GM12878 (cell line): Measurements from ENCODE around the gene ATG10. TPM values are rescaled to one million over a fixed set of nuclear protein-coding genes. Genes with fewer than 3 reads are reported as not detected.
"Not testable (repeated sequence)": the region's sequence is repeated elsewhere in the genome, so short reads cannot be mapped to it uniquely, and the experiment has no call there.

Experiments used
- ATAC-seq: fragments of 200-7000 bp; cut with Tn5 transposase; 3 replicates; pipeline ENCODE4 v1.9.1; 2020; ENCODE audit warnings: mild to moderate bottlenecking, moderate library complexity
- BruUV-seq: library from RNA; stranded (reverse); fragments of 400-500 nt; replicated peaks from 2 replicates; lab custom pipeline; 2021; lab: Mats Ljungman, UMichigan
- CTCF ChIA-PET: fragments of 300-600 bp; sonication (Branson Sonifier 250); formaldehyde crosslinking; extraction: SDS; loops from one replicate; lab custom pipeline; 2021; ENCODE audit warnings: inconsistent platforms; lab: Yijun Ruan, JAX
- POLR2A ChIA-PET: fragments of 350-600 bp; formaldehyde crosslinking; extraction: SDS; loops from one replicate; lab custom pipeline; 2021; ENCODE audit warnings: inconsistent platforms; lab: Charles Lee
- RAD21 ChIA-PET: fragments of 300-600 bp; sonication (Branson Sonifier 250); formaldehyde crosslinking; loops from one replicate; lab custom pipeline; 2023; ENCODE audit warnings: antibody characterized with exemption; ENCODE audit not compliant: unreplicated experiment; lab: Charles Lee
- SMC1A ChIA-PET: fragments of 300-600 bp; sonication (Branson Sonifier 250); formaldehyde crosslinking; loops from one replicate; lab custom pipeline; 2023; ENCODE audit not compliant: unreplicated experiment, uncharacterized antibody; lab: Charles Lee
- DNase-seq: peaks from one replicate; pipeline ENCODE4 v3.0.0-alpha.2; 2011; ENCODE audit warnings: low read depth, low spot score
- FAIRE-seq: peaks from 3 replicates; lab custom pipeline; 2011; peaks lifted over from hg19 to GRCh38; lab: Jason Lieb, UNC
- H2AFZ ChIP-seq: 2 replicates; pipeline ENCODE4 v1.6.0; 2011; ENCODE audit warnings: low read depth, low read length, control low read depth; ENCODE audit not compliant: control insufficient read depth
- H3K27ac ChIP-seq: 2 replicates; pipeline ENCODE4 v1.5.1; 2011; ENCODE audit warnings: control low read depth; ENCODE audit not compliant: control insufficient read depth, insufficient read depth
- H3K27me3 ChIP-seq, 2 experiments: replicated peaks in 1 of 2; 2 replicates each; pipeline versions ENCODE4 v1.6.0 to v1.6.1; 2011; ENCODE audit warnings: low read length in 1 of 2; ENCODE audit not compliant: control insufficient read depth in 2 of 2, insufficient read depth in 2 of 2
- H3K36me3 ChIP-seq, 2 experiments: 2 replicates each; pipeline ENCODE4 v1.5.1; 2011; ENCODE audit warnings: low read length in 1 of 2; ENCODE audit not compliant: control insufficient read depth in 2 of 2, insufficient read depth in 2 of 2
- H3K4me1 ChIP-seq: 2 replicates; pipeline ENCODE4 v1.6.1; 2011; ENCODE audit warnings: mild to moderate bottlenecking, low read length, moderate library complexity, mixed read lengths; ENCODE audit not compliant: control insufficient read depth, insufficient read depth
- H3K4me2 ChIP-seq: 2 replicates; pipeline ENCODE4 v1.6.0; 2011; ENCODE audit warnings: control low read depth; ENCODE audit not compliant: control insufficient read depth, insufficient read depth
- H3K4me3 ChIP-seq: fragments of 200-600 bp; sonication (generic); 2 replicates; pipeline ENCODE4 v1.5.1; 2016
- H3K79me2 ChIP-seq: 2 replicates; pipeline ENCODE4 v1.6.0; 2011; ENCODE audit warnings: low read length; ENCODE audit not compliant: control insufficient read depth, insufficient read depth
- H3K9ac ChIP-seq: 2 replicates; pipeline ENCODE4 v1.8.0; 2011; ENCODE audit warnings: low read length, control low read depth, mixed read lengths; ENCODE audit not compliant: control insufficient read depth, insufficient read depth
- H3K9me3 ChIP-seq: replicated peaks from 3 replicates; pipeline ENCODE4 v1.5.1; 2011; ENCODE audit warnings: mild to moderate bottlenecking, low read length; ENCODE audit not compliant: control insufficient read depth, insufficient read depth
- H4K20me1 ChIP-seq: 2 replicates; pipeline ENCODE4 v1.6.0; 2011; ENCODE audit not compliant: control insufficient read depth, insufficient read depth
- BACH1 ChIP-seq: fragments of 450-650 bp; IDR thresholded peaks from 2 replicates; pipeline ENCODE4 v1.6.1; 2017; ENCODE audit warnings: mild to moderate bottlenecking, borderline replicate concordance
- BCLAF1 ChIP-seq: fragments of 450-650 bp; IDR thresholded peaks from 2 replicates; pipeline ENCODE4 v1.6.1; 2017; ENCODE audit warnings: antibody characterized with exemption, mild to moderate bottlenecking, moderate library complexity
- HSF1 ChIP-seq: fragments of 150-350 bp; IDR thresholded peaks from 2 replicates; pipeline ENCODE4 v1.6.1; 2014; ENCODE audit warnings: mild to moderate bottlenecking, low read depth, low read length
- WGBS: methylation state at CpG from one replicate; pipeline ENCODE4 v1.1.6; 2016; ENCODE audit warnings: low lambda C conversion rate; ENCODE audit not compliant: insufficient replicate concordance, insufficient coverage; ENCODE audit errors: missing lambda C conversion rate; 5-methylcytosine and 5-hydroxymethylcytosine counted together
- in situ Hi-C: fragments of 300-500 bp; cut with MboI; formaldehyde crosslinking; loops from 9 replicates; pipeline ENCODE4 v1.14.3; 2018; ENCODE audit warnings: mixed read lengths
- intact Hi-C: fragments of 100-400 bp; cut with micrococcal nuclease; formaldehyde crosslinking; loops from one replicate; pipeline ENCODE4 v1.14.2; 2022; ENCODE audit not compliant: unreplicated experiment
- polyA plus RNA-seq, 11 experiments: library from polyadenylated mRNA; depleted of rRNA in 4 of 11; unstranded in 6 of 11; stranded (reverse) in 5 of 11; fragments of >200 nt; fragmentation: Nextera tagmentation in 4 of 11; fragmentation: Illumina TruSeq in 1 of 11; extraction: Ambion mirVana in 4 of 11; extraction: Trizol in 1 of 11; gene quantifications; 1 replicate in 1 of 11; 2 replicates in 10 of 11; pipeline versions ENCODE4 v1.2.1 to v1.2.3, GENCODE V29; 2011 to 2016; ENCODE audit warnings: inconsistent platforms in 2 of 11, missing spikeins in 2 of 11, low read depth in 1 of 11
- total RNA-seq, 4 experiments: library from RNA; depleted of rRNA in 3 of 4; stranded (reverse); fragments of >200 nt in 3 of 4; fragmentation: Illumina TruSeq in 1 of 4; extraction: Trizol in 1 of 4; gene quantifications; 2 replicates each; pipeline versions ENCODE4 v1.2.1 to v1.2.3, GENCODE V29; 2013 to 2021

Gene ATG10
- total and polyA plus RNA-seq, 10 of the 15 experiments (the other 5 are each of a cell fraction or from before 2014, with no cell fraction given): 3.8 to 14.4 (median 6.5) TPM

DNA sequence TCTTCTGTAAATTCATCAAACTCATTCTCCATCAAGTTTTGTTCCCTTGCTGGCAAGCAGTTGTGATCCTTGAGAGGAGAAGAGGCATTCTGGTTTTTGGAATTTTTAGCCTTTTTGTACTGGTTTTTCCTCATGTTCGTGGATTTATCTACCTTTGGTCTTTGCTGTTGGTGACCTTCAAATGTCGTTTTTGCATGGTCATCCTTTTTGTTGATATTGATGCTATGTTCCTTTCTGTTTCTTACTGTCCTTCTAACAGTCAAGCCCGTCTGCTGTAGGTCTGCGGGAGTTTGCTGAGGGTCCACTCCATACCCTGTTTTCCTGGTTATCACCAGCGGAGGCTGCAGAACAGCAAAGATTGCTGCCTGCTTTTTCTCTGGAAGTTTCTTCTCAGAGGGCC is 165.4 kb downstream of the ATG10 start:
- H3K79me2 ChIP-seq: no peaks in the 10 kb centered on the region
- POLR2A ChIA-PET: no interaction called here
- H3K4me2 ChIP-seq: no peak overlapping the region
- in situ Hi-C loops: no loop called here
- 89% methylated on average over 5 of the region's 5 CpGs for WGBS
- H3K27ac ChIP-seq: no peak overlapping the region
- CTCF ChIA-PET: interaction anchor here (0.6 to 1.9 kb wide), 2 partner anchors 28 to 121 kb away, joined by 3 to 4 read pairs; no protein-coding TSS in a partner anchor
- no peak overlapping the region for H3K9ac ChIP-seq
- no peak for DNase-seq
- no peak for TF ChIP-seq BCLAF1
- TF ChIP-seq HSF1: no peak
- no peak for TF ChIP-seq BACH1
- H4K20me1 ChIP-seq: no peaks in the 10 kb centered on the region
- H3K9me3 ChIP-seq: no peaks in the 10 kb centered on the region; the same call in 2 of the 3 replicates
- intact Hi-C loops: no loop called here
- H3K4me1 ChIP-seq: no peaks in the 10 kb centered on the region
- no TSS peak for BruUV-seq
- FAIRE-seq: no peak
- SMC1A ChIA-PET: interaction anchor here (1.7 kb wide), 1 partner anchor 31 kb away, joined by 3 read pairs; no protein-coding TSS in a partner anchor
- ATAC-seq: no peak
- RAD21 ChIA-PET: no interaction called here
- H3K4me3 ChIP-seq: no peak overlapping the region
- H3K36me3 ChIP-seq: no peaks in the 10 kb centered on the region
- H3K27me3 ChIP-seq: no peaks in the 10 kb centered on the region
- no peak overlapping the region for H2AFZ ChIP-seq

GRCh38 chr5:82139837-82140236 is 168.0 kb downstream of the ATG10 start:
- H3K27ac ChIP-seq, H4K20me1 ChIP-seq, ATAC-seq, DNase-seq, SMC1A ChIA-PET, POLR2A ChIA-PET, H3K4me2 ChIP-seq, RAD21 ChIA-PET, H3K79me2 ChIP-seq, FAIRE-seq, in situ Hi-C loops, intact Hi-C loops, BruUV-seq, H2AFZ ChIP-seq, H3K9me3 ChIP-seq, H3K36me3 ChIP-seq, H3K27me3 ChIP-seq, H3K4me1 ChIP-seq, CTCF ChIA-PET, H3K9ac ChIP-seq, H3K4me3 ChIP-seq: not testable (repeated sequence)
- no CpG with 5 or more reads among the region's 33 CpGs for WGBS
